Bone marrow (tissue), 2 donors: ENCODE data around the gene GPR119.
A peak's percentile ranks its signal among the peaks of the same experiment; 100 is the strongest.
"Not testable (repeated sequence)": the region's sequence is repeated elsewhere in the genome, so short reads cannot be mapped to it uniquely, and the experiment has no call there.

Experiments
- DNase-seq, 2 donors: peaks; one replicate each; lab custom pipeline; 2025; lab: John Stamatoyannopoulos, UW

GPR119 gene

DNA sequence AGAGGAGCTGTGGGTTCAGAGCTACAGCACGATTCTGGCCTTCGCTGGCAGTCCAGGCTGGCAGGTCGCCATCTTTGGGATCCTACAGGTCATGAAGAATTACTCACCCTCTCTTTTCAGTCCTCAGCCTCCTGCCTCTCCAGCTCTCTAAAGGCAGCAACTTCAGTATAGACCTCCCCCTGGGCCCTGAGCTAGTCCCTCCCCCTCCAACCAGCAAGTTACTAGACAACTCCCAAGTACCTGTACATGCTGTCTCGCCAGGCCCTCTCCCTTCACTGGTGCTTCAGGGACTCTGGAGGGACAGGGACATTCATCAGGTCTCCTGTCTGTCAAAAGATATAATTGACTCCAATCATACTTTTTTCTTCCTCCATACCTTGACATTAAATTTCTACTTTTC lies at the start of gene GPR119:
Gene GPR119, minus strand, starts transcription at position 155 of the 400 bp plus-strand sequence. CDS start 227 bp downstream, outside the sequence.
- DNase-seq: no peak

- not testable (repeated sequence) for DNase-seq
Measured at GRCh38 chrX:130429236-130429635, 43.8 kb upstream of the GPR119 start.

DNA sequence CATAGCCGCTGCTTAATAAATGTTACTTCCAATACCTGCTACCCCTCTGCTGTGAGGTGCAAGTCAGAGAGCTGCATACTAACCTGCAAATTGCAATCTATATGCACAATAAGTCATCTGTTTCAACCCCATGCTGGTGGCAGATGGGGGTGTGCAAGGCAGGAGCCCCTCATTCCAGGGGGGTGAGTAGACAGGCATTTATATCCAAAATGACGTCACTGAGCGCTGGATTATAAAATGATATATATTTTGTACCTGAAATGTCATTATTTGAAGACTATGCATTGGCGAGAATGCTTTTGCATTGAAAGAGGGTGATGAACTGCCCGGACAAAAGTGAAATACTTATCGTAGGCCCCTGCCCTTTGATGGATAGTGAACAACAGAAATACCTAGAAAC lies 41.1 kb upstream of the GPR119 start:
- DNase-seq: no peak

- no peak for DNase-seq
Measured at GRCh38 chrX:130419263-130419662, 33.8 kb upstream of the GPR119 start.

- no peak for DNase-seq
Measured at GRCh38 chrX:130418740-130419139, 33.3 kb upstream of the GPR119 start.

GRCh38 chrX:130418066-130418465 lies 32.6 kb upstream of the GPR119 start:
- no peak for DNase-seq

DNA sequence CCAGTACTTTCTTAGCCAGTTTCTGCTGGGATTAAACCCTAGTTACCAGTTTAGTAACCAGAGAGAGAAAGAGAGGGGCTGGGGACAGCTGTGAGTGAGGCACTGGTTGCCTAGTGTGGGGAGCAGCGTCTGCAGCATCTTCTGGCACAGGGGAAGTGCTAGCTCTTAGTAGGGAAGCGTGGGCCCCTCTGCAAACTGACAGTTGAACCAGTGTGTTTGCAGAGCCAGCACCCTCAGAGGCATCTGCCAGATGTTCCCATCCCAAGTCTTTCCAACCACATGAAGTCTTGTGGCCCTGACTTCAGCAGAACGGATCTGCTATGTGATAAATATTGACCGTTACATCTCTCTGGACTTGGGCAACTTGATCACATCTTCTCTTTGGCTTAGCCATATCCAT lies 31.3 kb upstream of the GPR119 start:
- no peak for DNase-seq

- DNase-seq: no peak
Measured at GRCh38 chrX:130415201-130415600, 29.7 kb upstream of the GPR119 start.

- no peak for DNase-seq
Measured at GRCh38 chrX:130414800-130415199, 29.3 kb upstream of the GPR119 start.

GRCh38 chrX:130413415-130413814 lies 27.9 kb upstream of the GPR119 start:
- DNase-seq: no peak

DNA sequence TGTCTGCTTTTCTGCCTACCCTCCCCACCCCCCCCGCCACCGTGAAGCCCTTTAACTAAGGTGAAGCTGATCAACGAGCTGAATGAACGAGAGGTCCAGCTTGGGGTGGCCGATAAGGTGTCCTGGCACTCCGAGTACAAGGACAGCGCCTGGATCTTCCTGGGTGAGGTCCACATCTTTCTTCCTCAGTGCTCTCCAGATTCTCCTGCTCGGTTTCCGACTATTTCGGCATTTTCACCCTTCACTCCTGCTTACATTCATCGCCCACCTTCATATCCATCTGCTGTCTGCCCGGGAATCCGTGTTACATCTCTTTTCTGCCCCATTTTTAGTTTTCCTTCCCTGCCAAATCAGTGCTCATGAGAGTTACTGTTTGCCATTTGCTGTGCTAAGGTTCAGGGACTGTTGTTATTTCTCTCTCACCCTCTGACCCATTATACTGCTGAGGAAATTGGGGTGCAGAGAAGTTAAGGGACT lies 16.8 kb upstream of the GPR119 start:
- DNase-seq: no peak

GRCh38 chrX:130401415-130402207 lies 16.1 kb upstream of the GPR119 start, which contains the start of gene RBMX2:
RBMX2 (plus strand) TSS chrX:130401987; CDS start chrX:130402033, 46 bp downstream.
- DNase-seq: peak; percentile 31 to 53

GRCh38 chrX:130395341-130395740 lies 9.9 kb upstream of the GPR119 start:
- DNase-seq: no peak

DNA sequence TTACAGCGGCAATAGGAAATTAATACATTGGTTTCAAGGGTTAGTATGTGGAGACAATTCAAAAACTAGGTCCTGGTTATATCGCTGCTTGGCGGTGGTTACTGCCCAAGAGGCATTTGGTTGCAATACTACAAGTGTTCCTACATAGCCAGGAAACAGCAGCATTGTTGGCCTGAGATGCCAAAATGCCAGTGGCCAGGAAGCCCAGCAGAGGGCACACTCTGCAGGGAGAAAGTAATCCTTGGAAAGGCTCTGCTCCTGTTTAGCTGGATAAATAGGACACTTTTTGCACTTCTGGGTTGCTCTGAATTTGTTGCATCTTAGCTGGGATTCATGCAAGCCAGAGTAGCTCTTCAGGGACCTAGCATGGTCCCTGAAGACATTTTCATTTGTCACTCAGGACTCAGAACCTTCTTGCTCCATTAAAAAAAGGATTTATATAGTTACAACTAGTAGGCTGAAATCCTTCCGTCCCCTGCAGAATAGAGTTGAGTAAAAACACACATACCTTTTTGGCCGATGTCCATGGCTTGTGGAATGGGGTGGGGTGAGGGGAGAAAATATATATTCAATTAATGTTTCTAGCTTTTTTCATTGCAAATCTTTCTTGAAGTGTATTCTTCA lies 8.1 kb upstream of the GPR119 start:
- DNase-seq: no peak

DNA sequence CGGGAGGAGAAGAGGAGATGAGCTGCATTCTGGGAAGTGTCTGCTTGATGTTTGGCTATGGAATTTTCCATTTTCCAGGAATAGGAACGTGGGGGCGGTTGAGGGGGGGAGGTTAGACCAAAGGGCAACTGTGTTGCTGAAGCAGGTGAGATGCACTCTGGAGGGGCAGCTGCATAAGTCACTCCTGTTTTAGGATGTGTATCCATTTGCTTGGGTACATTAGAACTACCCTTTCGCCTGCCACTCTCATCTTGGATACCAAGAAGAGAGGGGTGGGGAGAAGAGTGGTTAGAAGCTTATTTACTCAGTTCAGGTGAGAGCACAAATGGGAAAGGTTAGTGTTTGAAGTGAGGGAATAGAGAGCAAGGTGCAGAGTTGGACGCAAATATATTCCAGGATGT lies 934 bp upstream of the GPR119 start:
- DNase-seq: no peak

DNA sequence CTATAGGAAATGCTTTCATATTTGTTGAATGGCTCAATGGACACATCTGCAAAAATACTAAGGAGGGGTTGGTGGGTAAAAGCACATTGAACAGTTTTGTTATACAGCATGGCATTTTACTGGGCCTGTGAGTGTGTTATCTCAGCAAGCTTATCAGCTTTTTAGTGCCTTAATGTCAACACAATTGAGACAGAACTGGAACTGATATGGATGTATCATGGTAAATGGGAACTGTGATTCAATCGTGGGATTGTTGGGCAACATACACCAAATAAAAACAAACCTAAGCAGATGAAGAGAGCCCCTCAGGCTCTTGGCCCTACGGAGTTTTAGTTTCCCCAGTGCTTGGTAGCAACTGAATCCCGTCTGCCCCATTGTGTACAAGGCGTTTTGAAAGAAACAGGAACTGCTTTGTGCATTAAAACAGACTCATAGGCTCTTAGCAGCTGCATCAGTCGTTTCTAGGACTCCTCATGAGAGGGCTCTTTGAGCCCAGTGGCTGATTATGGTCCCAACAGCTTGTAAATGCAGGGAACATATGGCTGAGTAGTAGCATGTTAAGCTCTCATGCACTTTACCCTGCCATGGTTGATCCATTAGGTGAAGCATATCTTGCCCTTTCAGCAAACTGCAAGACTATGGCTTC lies 7.3 kb downstream of the GPR119 start:
- DNase-seq: no peak

- DNase-seq: no peak
Measured at GRCh38 chrX:130376077-130376476, 9.4 kb downstream of the GPR119 start.

GRCh38 chrX:130352050-130352449 lies 33.4 kb downstream of the GPR119 start:
- DNase-seq: not testable (repeated sequence)

GRCh38 chrX:130351567-130351966 lies 33.9 kb downstream of the GPR119 start:
- DNase-seq: no peak

DNA sequence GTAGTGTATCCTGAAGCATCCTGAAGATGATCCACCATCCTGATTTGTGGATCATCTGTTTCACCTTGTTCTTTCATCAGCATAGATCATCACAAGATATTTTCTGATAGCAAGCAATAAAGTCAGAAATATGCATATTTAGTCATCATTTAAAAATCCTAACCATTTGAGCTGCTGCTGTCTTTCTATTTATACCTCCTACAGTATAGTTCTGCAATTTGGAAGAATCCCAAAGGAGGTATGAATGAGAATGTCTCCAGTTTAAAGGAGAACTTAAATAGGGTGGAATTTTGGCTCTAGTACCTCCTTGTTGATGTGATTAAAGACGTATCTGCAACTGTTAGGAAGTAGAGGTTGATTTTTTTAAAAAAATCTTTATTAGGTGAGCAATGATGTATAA lies 38.2 kb downstream of the GPR119 start:
- DNase-seq: no peak

GRCh38 chrX:130343411-130343810 lies 42.1 kb downstream of the GPR119 start:
- DNase-seq: no peak

GRCh38 chrX:130340271-130340670 lies 45.2 kb downstream of the GPR119 start:
- no peak for DNase-seq
